Measurements from ENCODE around the gene VASH1. TPM values are rescaled to one million over a fixed set of nuclear protein-coding genes. Genes with fewer than 3 reads are reported as not detected.

VASH1 gene
- total and polyA plus RNA-seq, 2 donors (not counting 3 experiments of a cell fraction or from before 2014, with no cell fraction given) = 39.8 to 168 TPM

DNA sequence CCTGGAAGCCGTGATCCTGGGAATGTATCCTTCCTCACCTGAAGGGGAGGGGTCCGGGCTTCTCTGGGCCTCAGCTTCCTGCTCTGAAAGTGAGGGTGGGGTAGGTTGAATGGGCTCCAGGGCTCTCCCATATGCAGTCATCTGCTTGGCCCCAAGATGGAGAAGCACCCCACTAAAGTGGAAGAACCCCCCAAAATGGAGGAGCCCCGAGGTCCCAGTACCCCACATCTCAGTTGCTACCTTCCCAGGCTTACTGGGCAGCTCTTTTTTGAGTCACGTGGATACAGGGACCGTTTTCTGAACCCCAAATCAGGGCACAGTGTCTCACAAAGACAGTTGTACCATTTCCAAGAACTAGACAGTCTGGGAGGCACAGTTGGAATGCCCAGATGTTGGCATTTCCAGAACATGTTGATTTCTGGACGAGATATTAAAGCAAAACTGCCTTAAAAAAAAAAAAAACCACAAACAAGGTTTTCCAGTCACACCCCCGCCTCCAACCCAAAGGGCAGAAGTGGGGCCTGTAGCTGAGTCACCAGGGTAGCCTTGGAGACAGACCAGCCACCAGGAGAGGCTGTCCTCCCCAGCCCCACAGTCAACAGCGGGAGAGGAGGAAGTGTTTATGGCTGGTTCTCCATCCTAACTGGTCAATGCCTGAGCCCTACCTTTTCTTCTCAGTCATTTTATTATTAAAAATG is 12.1 kb downstream of the VASH1 start:
- Histone ChIP-seq H3K27ac (ENCODE audit: insufficient read depth, low read depth, low read length) (peak overlapping the region; percentile 92), H3K79me2 (ENCODE audit: control insufficient read depth, insufficient read depth, low read length) (no peaks in the 10 kb centered on the region), H4K20me1 (replicated peaks; ENCODE audit: control insufficient read depth, extremely low read depth, insufficient read depth, low read length) (no peaks in the 10 kb centered on the region), H3K9me1 (replicated peaks; ENCODE audit: control insufficient read depth, extremely low read depth, insufficient read depth, low read length) (no peaks in the 10 kb centered on the region), H3K9ac (replicated peaks; ENCODE audit: extremely low read depth, insufficient read depth, low read length) (peak overlapping the region; percentile 38), H3K4me3 (replicated peaks in 1 of 3; ENCODE audit: insufficient read depth in 1 of 3, low read depth in 1 of 3, low read length in 3 of 3) (no peak overlapping the region), H3K27me3 (ENCODE audit: control insufficient read depth in 2 of 2, insufficient read depth in 2 of 2, low read length in 2 of 2) (no peaks in the 10 kb centered on the region), H3K4me1 (ENCODE audit: control insufficient read depth, extremely low read depth, insufficient read depth, low read length) (peaks cover 27% of the 10 kb centered on the region), H2AFZ (ENCODE audit: low read depth, low read length) (peak overlapping the region; percentile 85), H3K36me3 (ENCODE audit: control insufficient read depth in 2 of 2, extremely low read depth in 1 of 2, insufficient read depth in 2 of 2, low read length in 2 of 2) (peaks cover 0 to 17% of the 10 kb centered on the region in 2 experiments), H3K9me3 (replicated peaks; ENCODE audit: control insufficient read depth, insufficient read depth, low read length) (no peaks in the 10 kb centered on the region), H3K4me2 (ENCODE audit: insufficient read depth, low read length) (peak overlapping the region; percentile 52)
- peak; percentile 98 for FAIRE-seq
- intact Hi-C loops (cut with micrococcal nuclease) = loop anchor here (1.0 kb wide), 4 partner anchors 11 to 57 kb away; no protein-coding TSS in a partner anchor
- TF ChIP-seq, protein P1, sequence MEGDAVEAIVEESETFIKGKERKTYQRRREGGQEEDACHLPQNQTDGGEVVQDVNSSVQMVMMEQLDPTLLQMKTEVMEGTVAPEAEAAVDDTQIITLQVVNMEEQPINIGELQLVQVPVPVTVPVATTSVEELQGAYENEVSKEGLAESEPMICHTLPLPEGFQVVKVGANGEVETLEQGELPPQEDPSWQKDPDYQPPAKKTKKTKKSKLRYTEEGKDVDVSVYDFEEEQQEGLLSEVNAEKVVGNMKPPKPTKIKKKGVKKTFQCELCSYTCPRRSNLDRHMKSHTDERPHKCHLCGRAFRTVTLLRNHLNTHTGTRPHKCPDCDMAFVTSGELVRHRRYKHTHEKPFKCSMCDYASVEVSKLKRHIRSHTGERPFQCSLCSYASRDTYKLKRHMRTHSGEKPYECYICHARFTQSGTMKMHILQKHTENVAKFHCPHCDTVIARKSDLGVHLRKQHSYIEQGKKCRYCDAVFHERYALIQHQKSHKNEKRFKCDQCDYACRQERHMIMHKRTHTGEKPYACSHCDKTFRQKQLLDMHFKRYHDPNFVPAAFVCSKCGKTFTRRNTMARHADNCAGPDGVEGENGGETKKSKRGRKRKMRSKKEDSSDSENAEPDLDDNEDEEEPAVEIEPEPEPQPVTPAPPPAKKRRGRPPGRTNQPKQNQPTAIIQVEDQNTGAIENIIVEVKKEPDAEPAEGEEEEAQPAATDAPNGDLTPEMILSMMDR (IDR thresholded peaks at IDR 0.05; ENCODE audit: extremely low read depth in 1 of 2, insufficient read depth in 1 of 2, low read depth in 1 of 2, low read length in 2 of 2) = no peak
- TF ChIP-seq FOS (IDR thresholded peaks at IDR 0.05; ENCODE audit: borderline replicate concordance, insufficient read depth, low read length) = peak; percentile 87
- TF ChIP-seq, protein P2, sequence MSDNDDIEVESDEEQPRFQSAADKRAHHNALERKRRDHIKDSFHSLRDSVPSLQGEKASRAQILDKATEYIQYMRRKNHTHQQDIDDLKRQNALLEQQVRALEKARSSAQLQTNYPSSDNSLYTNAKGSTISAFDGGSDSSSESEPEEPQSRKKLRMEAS (IDR thresholded peaks at IDR 0.05; ENCODE audit: insufficient read depth, insufficient read length) = no peak
- dilution Hi-C loops (cut with MboI; ENCODE audit: extremely low pct_ligation_motif_present, low sequenced_read_pairs) = no loop called here
- ChIA-PET POLR2A (no interaction called here), CTCF (interaction anchor here (1.2 to 6.0 kb wide), 5 partner anchors 11 to 63 kb away, joined by 3 to 64 read pairs (median 5); partner anchors contain the start of gene VASH1)
- peak; percentile 89 for DNase-seq (ENCODE audit: low read depth, low spot score)
- TSS peak; percentile 7 for BruUV-seq (replicated peaks)
